RKO (cell line): ENCODE data around the gene CLCNKA.

Source experiments
- DNase-seq: peaks from one replicate; pipeline ENCODE4 v3.0.0-alpha.2; 2016; ENCODE audit warnings: low spot score

The CLCNKA gene

DNA sequence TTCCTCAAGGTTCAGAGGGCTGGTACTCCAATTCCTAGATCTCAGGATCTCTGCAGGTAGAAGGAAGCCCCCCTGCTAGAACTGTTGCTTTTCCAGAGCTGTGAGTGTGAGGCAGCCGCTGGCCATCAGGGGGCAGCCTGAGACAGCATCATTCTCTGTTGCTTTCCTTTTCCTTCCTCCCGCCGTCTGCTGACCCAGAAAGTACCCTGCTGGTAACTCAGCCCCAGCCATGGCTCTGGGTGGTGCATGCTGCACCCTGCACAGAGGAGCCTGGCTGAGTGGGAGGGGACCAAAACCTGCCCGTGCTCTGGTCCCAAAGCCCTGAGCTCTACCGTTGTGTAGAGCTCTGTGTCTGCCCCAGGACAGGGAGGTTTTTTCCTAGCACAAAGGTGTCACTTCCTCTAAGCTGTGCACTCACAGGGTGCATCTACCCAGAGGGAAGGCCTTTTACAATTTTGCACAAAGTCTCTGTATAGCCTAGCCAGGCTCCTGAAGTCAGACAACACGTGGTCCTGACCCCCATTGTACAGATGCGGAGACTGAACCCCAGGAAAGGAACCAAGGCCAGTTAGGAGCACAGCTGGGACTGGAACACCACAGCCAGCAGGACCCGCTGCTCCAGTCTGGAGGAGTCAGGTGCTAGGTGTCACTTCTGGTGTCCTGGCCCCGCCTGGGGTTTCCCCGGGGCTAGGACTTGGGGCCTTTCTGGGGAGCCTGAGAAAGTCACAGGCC lies 57.3 kb downstream of the CLCNKA start:
- DNase-seq = peak; percentile 80

DNA sequence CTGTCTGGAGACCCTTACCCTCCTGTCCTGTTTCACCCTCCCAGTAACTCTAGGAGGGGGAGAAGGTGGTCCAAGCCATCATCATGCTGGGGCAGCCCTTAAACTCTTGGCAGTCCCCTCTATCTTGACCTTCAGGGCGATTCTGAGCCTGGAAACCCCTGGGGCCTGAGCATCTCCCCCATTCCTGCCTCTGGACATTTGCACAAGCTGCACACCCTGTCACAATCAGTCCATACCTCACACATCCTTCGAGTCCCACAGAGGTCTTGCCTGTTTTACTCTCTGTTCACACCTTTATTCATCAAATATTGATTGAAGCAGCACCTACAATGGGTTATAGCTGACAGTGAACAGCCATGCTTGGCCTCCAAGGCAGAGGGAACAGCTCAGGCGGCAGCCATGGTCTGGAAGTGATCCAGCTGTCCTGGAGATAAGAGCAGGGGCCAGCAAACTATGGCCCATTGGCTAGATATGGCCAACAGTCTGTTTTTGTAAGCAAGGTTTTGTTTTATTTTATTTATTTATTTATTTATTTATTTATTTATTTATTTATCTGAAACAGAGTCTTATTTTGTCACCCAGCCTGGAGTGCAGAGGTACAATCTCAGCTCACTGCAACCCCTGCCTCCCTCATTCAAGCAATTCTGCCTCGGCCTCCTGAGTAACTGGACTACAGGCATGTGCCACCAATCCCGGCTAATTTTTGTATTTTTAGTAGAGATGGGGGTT lies 58.8 kb downstream of the CLCNKA start:
- no peak for DNase-seq

DNA sequence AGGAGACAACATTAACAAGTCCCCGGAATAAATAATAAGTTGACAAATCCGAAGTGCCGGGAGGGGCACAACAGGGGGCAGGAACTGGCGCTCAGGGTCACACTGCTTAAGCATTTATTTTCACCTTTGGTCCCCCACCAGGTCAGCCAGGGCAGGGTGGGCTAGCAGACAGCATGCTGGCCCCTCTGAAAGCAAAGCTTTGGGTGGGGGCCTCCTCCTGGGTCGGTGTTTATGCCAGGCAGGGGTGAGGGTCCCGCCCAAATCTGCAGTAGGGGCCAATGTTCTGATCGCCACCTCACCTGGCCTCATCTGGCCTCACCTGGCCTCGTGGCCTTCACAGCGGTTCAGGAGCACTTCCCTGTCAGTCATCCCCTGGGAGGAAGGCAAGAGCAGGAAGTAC lies 59.8 kb downstream of the CLCNKA start:
- no peak for DNase-seq

GRCh38 chr1:16082283-16083038 lies 60.6 kb downstream of the CLCNKA start:
- peak; percentile 56 for DNase-seq

DNA sequence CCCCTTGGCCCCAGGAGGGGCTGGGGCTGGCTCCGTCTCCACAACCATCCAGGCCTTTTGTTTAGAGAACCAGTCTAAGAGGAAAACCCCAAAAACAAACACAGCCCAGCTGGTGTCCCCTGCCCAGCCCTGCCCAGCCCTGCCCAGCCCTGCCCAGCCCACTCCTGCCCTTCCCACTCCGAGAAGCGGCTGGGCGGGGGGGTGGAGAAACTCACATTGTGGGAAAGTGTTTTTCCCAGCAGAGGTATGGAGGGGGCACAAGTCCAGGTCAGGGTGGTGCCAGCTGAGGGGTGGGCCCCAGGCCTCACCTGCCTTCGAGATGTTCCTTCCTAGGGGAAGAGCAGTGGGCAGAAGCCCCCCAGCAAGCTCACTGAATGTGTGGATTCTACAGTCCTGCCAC lies 61.6 kb downstream of the CLCNKA start:
- DNase-seq = no peak
